H1 (cell line): ENCODE results near the gene CAGE1. TPM values are rescaled to one million over a fixed set of nuclear protein-coding genes. Genes with fewer than 3 reads are reported as not detected.

Experiments used
- CTCF ChIA-PET: fragments of 300-600 bp; sonication (Branson Sonifier 250); formaldehyde crosslinking; loops from one replicate; lab custom pipeline; 2021; ENCODE audit not compliant: partially characterized antibody; lab: Charles Lee
- POLR2A ChIA-PET: fragments of 300-600 bp; sonication (Branson Sonifier 250); formaldehyde crosslinking; loops from one replicate; lab custom pipeline; 2021; ENCODE audit warnings: inconsistent platforms; ENCODE audit not compliant: partially characterized antibody; lab: Charles Lee
- DNase-seq, 2 experiments: peaks; one replicate each; pipeline versions ENCODE4 v3.0.0 to v3.0.0-alpha.2; 2010 to 2022; ENCODE audit warnings: low spot score in 2 of 2, low read depth in 1 of 2, mixed read lengths in 1 of 2
- FAIRE-seq: peaks from 2 replicates; lab custom pipeline; 2011; peaks lifted over from hg19 to GRCh38; lab: Jason Lieb, UNC
- H2AFZ ChIP-seq: 2 replicates; pipeline ENCODE4 v1.8.1; 2012; ENCODE audit warnings: low read length, inconsistent platforms
- H2AK5ac ChIP-seq: 2 replicates; pipeline ENCODE4 v1.6.1; 2013; ENCODE audit warnings: low read depth, low read length
- H2BK120ac ChIP-seq: replicated peaks from 2 replicates; pipeline ENCODE3; 2013; ENCODE audit warnings: low read depth, low read length, inconsistent platforms
- H2BK12ac ChIP-seq: 2 replicates; pipeline ENCODE4 v1.6.1; 2013; ENCODE audit warnings: low read depth, low read length
- H2BK15ac ChIP-seq: 2 replicates; pipeline ENCODE4 v1.6.1; 2013; ENCODE audit warnings: low read length
- H2BK20ac ChIP-seq: 2 replicates; pipeline ENCODE4 v1.6.1; 2013; ENCODE audit warnings: low read length
- H2BK5ac ChIP-seq: 2 replicates; pipeline ENCODE4 v1.6.1; 2013; ENCODE audit warnings: low read depth, low read length
- H3K14ac ChIP-seq: 2 replicates; pipeline ENCODE4 v1.6.1; 2013; ENCODE audit warnings: inconsistent platforms; ENCODE audit not compliant: insufficient read length
- H3K18ac ChIP-seq: 2 replicates; pipeline ENCODE4 v1.6.1; 2013; ENCODE audit warnings: low read length; ENCODE audit errors: extremely low read depth
- H3K23ac ChIP-seq: 2 replicates; pipeline ENCODE4 v1.6.1; 2013; ENCODE audit warnings: inconsistent platforms; ENCODE audit not compliant: insufficient read length
- H3K23me2 ChIP-seq: 2 replicates; pipeline ENCODE4 v1.6.1; 2013; ENCODE audit warnings: low read depth, low read length
- H3K27ac ChIP-seq: 2 replicates; pipeline ENCODE4 v1.6.1; 2011; ENCODE audit warnings: low read depth, low read length, inconsistent platforms
- H3K27me3 ChIP-seq, 4 experiments: replicated peaks in 1 of 4; 1 replicate in 1 of 4; 2 replicates in 3 of 4; pipeline versions ENCODE4 v1.6.1 to v1.8.1; 2011 to 2013; ENCODE audit warnings: low read length in 3 of 4, mild to moderate bottlenecking in 3 of 4, inconsistent platforms in 2 of 4, mixed read lengths in 2 of 4, moderate library complexity in 1 of 4; ENCODE audit not compliant: control insufficient read depth in 3 of 4, insufficient read depth in 3 of 4; ENCODE audit errors: extremely low read depth in 1 of 4
- H3K36me3 ChIP-seq, 4 experiments: 2 replicates each; pipeline versions ENCODE4 v1.6.1 to v1.8.1; 2011 to 2013; ENCODE audit warnings: mild to moderate bottlenecking in 4 of 4, low read length in 3 of 4, moderate library complexity in 2 of 4, control low read depth in 1 of 4, inconsistent platforms in 1 of 4; ENCODE audit not compliant: insufficient read depth in 4 of 4, control insufficient read depth in 2 of 4
- H3K4ac ChIP-seq: replicated peaks from 2 replicates; pipeline ENCODE3; 2013; ENCODE audit warnings: low read length, low read depth, mixed read lengths, inconsistent platforms; ENCODE audit not compliant: insufficient read length
- H3K4me1 ChIP-seq, 4 experiments: replicated peaks in 1 of 4; 1 replicate in 1 of 4; 2 replicates in 3 of 4; pipeline versions ENCODE4 v1.6.1 to v1.8.1; 2011 to 2013; ENCODE audit warnings: low read length in 3 of 4, inconsistent platforms in 2 of 4, mixed read lengths in 1 of 4; ENCODE audit not compliant: insufficient read depth in 4 of 4, control insufficient read depth in 3 of 4
- H3K4me2 ChIP-seq, 2 experiments: 2 replicates each; pipeline versions ENCODE4 v1.6.1 to v1.8.1; 2011 to 2013; ENCODE audit warnings: low read depth in 2 of 2, low read length in 2 of 2, control low read depth in 1 of 2, inconsistent platforms in 1 of 2, mild to moderate bottlenecking in 1 of 2; ENCODE audit not compliant: insufficient read depth in 1 of 2
- H3K4me3 ChIP-seq, 4 experiments: fragments of 200-600, 300-600 bp in 1 of 4; sonication (generic), shearing (Covaris generic), sonication (Bioruptor Twin) in 1 of 4; 2 replicates each; pipeline versions ENCODE4 v1.5.1 to v1.8.1; 2011 to 2016; ENCODE audit warnings: low read length in 4 of 4, low read depth in 3 of 4, control low read depth in 2 of 4, inconsistent platforms in 2 of 4, mild to moderate bottlenecking in 2 of 4, mixed read lengths in 1 of 4, moderate library complexity in 1 of 4; ENCODE audit not compliant: insufficient read depth in 2 of 4; ENCODE audit errors: extremely low read depth in 1 of 4
- H3K56ac ChIP-seq: replicated peaks from 2 replicates; pipeline ENCODE3; 2013; ENCODE audit warnings: low read depth, mild to moderate bottlenecking, mixed read lengths, low read length, inconsistent platforms; ENCODE audit not compliant: insufficient read length
- H3K79me1 ChIP-seq: 2 replicates; pipeline ENCODE4 v1.6.1; 2013; ENCODE audit warnings: low read depth, low read length, control low read depth
- H3K79me2 ChIP-seq, 2 experiments: 2 replicates each; pipeline versions ENCODE4 v1.6.1 to v1.8.1; 2012 to 2013; ENCODE audit warnings: low read length in 2 of 2, mild to moderate bottlenecking in 2 of 2, inconsistent platforms in 1 of 2; ENCODE audit not compliant: insufficient read depth in 2 of 2, control insufficient read depth in 1 of 2
- H3K9ac ChIP-seq, 4 experiments: replicated peaks in 1 of 4; 1 replicate in 1 of 4; 2 replicates in 3 of 4; pipeline versions ENCODE4 v1.6.1 to v1.8.1; 2011 to 2013; ENCODE audit warnings: low read depth in 3 of 4, low read length in 3 of 4, control low read depth in 2 of 4, mild to moderate bottlenecking in 2 of 4, moderate library complexity in 2 of 4, inconsistent platforms in 1 of 4; ENCODE audit errors: extremely low read depth in 1 of 4
- H3K9me3 ChIP-seq, 2 experiments: 2 replicates each; pipeline versions ENCODE4 v1.6.1 to v1.8.1; 2012 to 2013; ENCODE audit warnings: mild to moderate bottlenecking in 2 of 2, moderate library complexity in 2 of 2, control low read depth in 1 of 2, inconsistent platforms in 1 of 2, low read depth in 1 of 2, low read length in 1 of 2, mixed read lengths in 1 of 2; ENCODE audit not compliant: insufficient read depth in 2 of 2
- H4K20me1 ChIP-seq, 2 experiments: replicated peaks in 1 of 2; 2 replicates each; pipeline versions ENCODE3 to v1.8.1; 2011 to 2013; ENCODE audit warnings: inconsistent platforms in 2 of 2, low read length in 2 of 2, mild to moderate bottlenecking in 1 of 2; ENCODE audit not compliant: insufficient read depth in 2 of 2, control insufficient read depth in 1 of 2
- H4K5ac ChIP-seq: 2 replicates; pipeline ENCODE4 v1.6.1; 2013; ENCODE audit warnings: low read length, low read depth, mixed read lengths, inconsistent platforms; ENCODE audit not compliant: insufficient read length
- H4K8ac ChIP-seq: 2 replicates; pipeline ENCODE4 v1.8.0; 2013; ENCODE audit warnings: mild to moderate bottlenecking, moderate library complexity, low read length, inconsistent platforms; ENCODE audit not compliant: insufficient read depth; ENCODE audit errors: extremely low read depth
- H4K91ac ChIP-seq: replicated peaks from 2 replicates; pipeline ENCODE3; 2013; ENCODE audit warnings: low read length, mixed read lengths, inconsistent platforms; ENCODE audit not compliant: insufficient read length
- CREB1 ChIP-seq: IDR thresholded peaks from 2 replicates; pipeline ENCODE4 v1.6.1; 2012; ENCODE audit warnings: inconsistent platforms
- HDAC6 ChIP-seq: IDR thresholded peaks from one replicate; pipeline ENCODE4 v1.7.1; 2012; ENCODE audit warnings: low read depth, mild to moderate bottlenecking, inconsistent platforms, low read length, moderate library complexity
- SIN3A ChIP-seq, 2 experiments: IDR thresholded peaks in 1 of 2; conservative IDR thresholded peaks in 1 of 2; 2 replicates each; pipeline ENCODE4 v1.6.1; 2011 to 2012; ENCODE audit warnings: low read length in 2 of 2, improper control_type of control experiment in 1 of 2, low read depth in 1 of 2, mild to moderate bottlenecking in 1 of 2
- SUZ12 ChIP-seq: fragments of 200-600 bp; sonication (generic); IDR thresholded peaks from 2 replicates; pipeline ENCODE4 v1.6.1; 2012; ENCODE audit warnings: mild to moderate bottlenecking, inconsistent platforms, low read length, moderate library complexity, mixed read lengths
- polyA plus RNA-seq, 7 experiments: library from polyadenylated mRNA; depleted of rRNA in 3 of 7; stranded (reverse) in 5 of 7; unstranded in 2 of 7; fragments of >200 nt in 5 of 7; fragments of 200-250 nt in 2 of 7; gene quantifications; 1 replicate in 5 of 7; 2 replicates in 1 of 7; 4 replicates in 1 of 7; pipeline versions ENCODE4 v1.2.1 to v1.2.3, GENCODE V29; 2011 to 2013; ENCODE audit warnings: missing spikeins in 2 of 7, mixed read lengths in 2 of 7
- total RNA-seq: library from RNA; stranded (reverse); fragmentation: NEBNext Ultra II Directional; extraction: Animal tissue kit (Norgen Biotek cat#: 25700); gene quantifications from 2 replicates; pipeline ENCODE4 v1.2.1, GENCODE V29; 2021
- TF ChIP-seq, protein P1 (sequence below): IDR thresholded peaks from 2 replicates; pipeline ENCODE4 v1.6.1; 2011; ENCODE audit warnings: low read depth, mild to moderate bottlenecking, low read length; ENCODE audit not compliant: insufficient read depth

The CAGE1 gene
- total and polyA plus RNA-seq, 2 of the 8 experiments (the other 6 are each of a cell fraction or from before 2014, with no cell fraction given) = 0.09 TPM; not detected in 1

DNA sequence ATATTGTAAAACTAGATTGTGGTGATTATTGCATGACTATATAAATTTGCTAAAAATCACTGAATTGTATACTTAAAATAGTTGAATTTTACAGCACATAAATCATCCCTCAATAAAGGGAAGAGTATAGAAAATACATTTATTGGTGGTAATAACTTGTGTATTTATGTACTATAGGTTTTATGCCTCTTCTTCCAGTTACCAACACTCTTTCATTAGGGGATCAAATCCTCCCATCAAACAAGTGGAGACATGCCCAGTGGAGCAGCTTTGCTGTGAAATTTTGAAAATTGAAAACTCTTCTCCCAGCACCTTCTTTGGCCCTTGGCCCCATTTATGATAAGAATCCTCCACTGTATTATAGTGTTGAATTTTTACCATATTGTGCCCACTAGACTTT, 66.5 kb downstream of the CAGE1 start:
- CTCF ChIA-PET = interaction anchor here (0.6 to 2.1 kb wide), 3 partner anchors 9 to 47 kb away, joined by 3 to 9 read pairs (median 7); no protein-coding TSS in a partner anchor
- Histone ChIP-seq H3K36me3 (no peaks in the 10 kb centered on the region), H3K27ac (no peak overlapping the region), H3K9ac (no peak overlapping the region), H3K4me1 (no peaks in the 10 kb centered on the region), H2BK5ac (no peak overlapping the region; the same call in 1 of the 2 replicates), H3K79me2 (no peaks in the 10 kb centered on the region), H4K20me1 (no peaks in the 10 kb centered on the region), H2AK5ac (no peak overlapping the region), H3K79me1 (no peaks in the 10 kb centered on the region), H3K4me2 (no peak overlapping the region), H3K56ac (no peak overlapping the region), H4K8ac (no peak overlapping the region), H3K27me3 (no peaks in the 10 kb centered on the region), H3K4ac (peak overlapping the region; percentile 71), H3K4me3 (no peak overlapping the region), H3K18ac (no peak overlapping the region), H3K14ac (no peak overlapping the region), H3K23ac (no peak overlapping the region), H4K5ac (no peak overlapping the region), H2BK120ac (no peak overlapping the region), H2BK15ac (no peak overlapping the region), H3K23me2 (no peaks in the 10 kb centered on the region), H3K9me3 (no peaks in the 10 kb centered on the region), H2BK20ac (no peak overlapping the region), H4K91ac (no peak overlapping the region), H2BK12ac (no peak overlapping the region), H2AFZ (no peak overlapping the region)
- FAIRE-seq (no peak), DNase-seq (no peak)
- POLR2A ChIA-PET = no interaction called here
- TF ChIP-seq SUZ12 (no peak), HDAC6 (no peak), SIN3A (conservative IDR thresholded peaks at IDR 0.05 in 1 of 2, IDR thresholded peaks at IDR 0.05 in 1 of 2; ENCODE audit: low read depth in 1 of 2, low read length in 2 of 2) (no peak), CREB1 (no peak)
- TF ChIP-seq, protein P1, sequence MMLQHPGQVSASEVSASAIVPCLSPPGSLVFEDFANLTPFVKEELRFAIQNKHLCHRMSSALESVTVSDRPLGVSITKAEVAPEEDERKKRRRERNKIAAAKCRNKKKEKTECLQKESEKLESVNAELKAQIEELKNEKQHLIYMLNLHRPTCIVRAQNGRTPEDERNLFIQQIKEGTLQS = no peak
